HG03108 (cell line): ENCODE data around the gene HRH3.

ENCODE experiments used
- ATAC-seq: cut with Tn5 transposase; IDR thresholded peaks from one replicate; pipeline ENCODE4 v1.9.1; 2021; ENCODE audit warnings: moderate library complexity; ENCODE audit not compliant: unreplicated experiment

HRH3 gene

GRCh38 chr20:62201173-62202082 lies 18.6 kb downstream of the HRH3 start:
- no peak for ATAC-seq

GRCh38 chr20:62200491-62201172 lies 19.4 kb downstream of the HRH3 start:
- no peak for ATAC-seq

GRCh38 chr20:62198931-62199330 lies 21.1 kb downstream of the HRH3 start:
- no peak for ATAC-seq

GRCh38 chr20:62198496-62198895 lies 21.6 kb downstream of the HRH3 start:
- ATAC-seq = no peak

- ATAC-seq = no peak
Observed at GRCh38 chr20:62197801-62198200, 22.3 kb downstream of the HRH3 start.

GRCh38 chr20:62197311-62197710 lies 22.8 kb downstream of the HRH3 start:
- no peak for ATAC-seq

GRCh38 chr20:62196286-62196685 lies 23.8 kb downstream of the HRH3 start:
- ATAC-seq = no peak

- ATAC-seq = no peak
Observed at GRCh38 chr20:62195736-62196135, 24.3 kb downstream of the HRH3 start.

- no peak for ATAC-seq
Observed at GRCh38 chr20:62195075-62195405, 25.0 kb downstream of the HRH3 start.

GRCh38 chr20:62193079-62194025 lies 26.7 kb downstream of the HRH3 start:
- no peak for ATAC-seq

GRCh38 chr20:62192635-62193034 lies 27.4 kb downstream of the HRH3 start:
- ATAC-seq = no peak

GRCh38 chr20:62191781-62192559 lies 28.1 kb downstream of the HRH3 start:
- ATAC-seq = no peak

- no peak for ATAC-seq
Observed at GRCh38 chr20:62190639-62191411, 29.3 kb downstream of the HRH3 start.

- no peak for ATAC-seq
Observed at GRCh38 chr20:62186887-62187866, 32.9 kb downstream of the HRH3 start.

- no peak for ATAC-seq
Observed at GRCh38 chr20:62186096-62186426, 34.0 kb downstream of the HRH3 start.

GRCh38 chr20:62183426-62184142 lies 36.5 kb downstream of the HRH3 start:
- ATAC-seq = no peak

- ATAC-seq = peak; percentile 86
Observed at GRCh38 chr20:62182469-62183425, 37.3 kb downstream of the HRH3 start, which contains the start of gene MTG2. Gene MTG2, plus strand, starts transcription at chr20:62183028. Its CDS starts 10,393 bp downstream, at chr20:62193421.
